Measurements from ENCODE around the gene SHKBP1.

- no peak for TF ChIP-seq ZNF205 (CRISPR knock-in tag; IDR thresholded peaks at IDR 0.05)
- TF ChIP-seq MAX (IDR thresholded peaks at IDR 0.05): no peak
- no peak for TF ChIP-seq ZNF737 (CRISPR knock-in tag; IDR thresholded peaks at IDR 0.05; ENCODE audit: borderline replicate concordance)
- TF ChIP-seq EP300 (IDR thresholded peaks at IDR 0.05; ENCODE audit: low read depth in 2 of 2, low read length in 2 of 2): no peak
- TF ChIP-seq EP300 (CRISPR knock-in tag; IDR thresholded peaks at IDR 0.05; ENCODE audit: borderline replicate concordance): no peak
- no peak for TF ChIP-seq FOSL2 (CRISPR knock-in tag; IDR thresholded peaks at IDR 0.05)
- no peak for TF ChIP-seq TCF12 (IDR thresholded peaks at IDR 0.05)
- TF ChIP-seq TCF12 (CRISPR knock-in tag; IDR thresholded peaks at IDR 0.05): no peak
- TF ChIP-seq CTCF (CRISPR knock-in tag; IDR thresholded peaks at IDR 0.05): no peak
- TF ChIP-seq RXRB (CRISPR knock-in tag; IDR thresholded peaks at IDR 0.05; ENCODE audit: borderline replicate concordance): no peak
- no peak for TF ChIP-seq SIN3B (IDR thresholded peaks at IDR 0.05; ENCODE audit: low read length)
- no peak for TF ChIP-seq BHLHE40 (IDR thresholded peaks at IDR 0.05; ENCODE audit: low read length)
These were observed 14.0 kb downstream of the SHKBP1 start for GRCh38 chr19:40590464-40591265.
